Activated naive CD8-positive, alpha-beta T cell treated with anti-CD3 and anti-CD28 coated beads, Interleukin-2, amount 10 ng/mL, durations not matched to agents 7 days and 5 days (primary cell): ENCODE data around the gene ZNF554. TPM values are rescaled to one million over a fixed set of nuclear protein-coding genes. Genes with fewer than 3 reads are reported as not detected.

ENCODE experiments used
- ATAC-seq: fragments of 150-1000 bp; cut with Tn5 transposase; one replicate; pipeline ENCODE4 v1.10.0; 2021; ENCODE audit warnings: low read depth, moderate library complexity
- POLR2A ChIA-PET: fragments of 350-600 bp; sonication (Branson Sonifier 250); formaldehyde crosslinking; loops from one replicate; lab custom pipeline; 2021; ENCODE audit warnings: antibody characterized with exemption; lab: Charles Lee
- DNase-seq: peaks from one replicate; pipeline ENCODE4 v3.0.0; 2021
- H3K27ac Mint-ChIP-seq: one replicate; pipeline ENCODE4 v1.8.0; 2022; ENCODE audit warnings: mild to moderate bottlenecking, mixed read lengths
- H3K27me3 Mint-ChIP-seq: one replicate; pipeline ENCODE4 v1.8.0; 2022; ENCODE audit warnings: mild to moderate bottlenecking, moderate library complexity, mixed read lengths
- H3K36me3 Mint-ChIP-seq: one replicate; pipeline ENCODE4 v1.8.0; 2021; ENCODE audit warnings: mild to moderate bottlenecking, mixed read lengths
- H3K4me1 Mint-ChIP-seq: one replicate; pipeline ENCODE4 v1.8.0; 2021; ENCODE audit warnings: mixed read lengths
- H3K4me3 Mint-ChIP-seq: one replicate; pipeline ENCODE4 v1.8.0; 2022; ENCODE audit warnings: mild to moderate bottlenecking, moderate library complexity, mixed read lengths
- H3K9me3 Mint-ChIP-seq: one replicate; pipeline ENCODE4 v1.8.0; 2021; ENCODE audit warnings: mixed read lengths
- total RNA-seq, 2 experiments: library from RNA; stranded (reverse); gene quantifications; one replicate each; pipeline ENCODE4 v1.2.3, GENCODE V29; 2021

Gene ZNF554
- total RNA-seq, 2 experiments from 2014 or later, result 3.6 to 5.0 TPM

GRCh38 chr19:2795827-2796658, 23.6 kb upstream of the ZNF554 start:
- Mint-ChIP-seq H3K27ac (no peak overlapping the region), H3K27me3 (no peaks in the 10 kb centered on the region), H3K9me3 (no peaks in the 10 kb centered on the region), H3K4me3 (no peak overlapping the region), H3K36me3 (peaks cover 14% of the 10 kb centered on the region), H3K4me1 (no peaks in the 10 kb centered on the region)
- no peak for ATAC-seq
- POLR2A ChIA-PET, result no interaction called here
- no peak for DNase-seq

GRCh38 chr19:2796659-2797266, 22.9 kb upstream of the ZNF554 start:
- DNase-seq (no peak), ATAC-seq (no peak)
- Mint-ChIP-seq H3K4me1 (no peaks in the 10 kb centered on the region), H3K36me3 (peaks cover 14% of the 10 kb centered on the region), H3K4me3 (no peak overlapping the region), H3K27ac (no peak overlapping the region), H3K9me3 (no peaks in the 10 kb centered on the region), H3K27me3 (no peaks in the 10 kb centered on the region)
- POLR2A ChIA-PET, result no interaction called here

GRCh38 chr19:2797280-2797679, 22.4 kb upstream of the ZNF554 start:
- Mint-ChIP-seq H3K27ac (no peak overlapping the region), H3K27me3 (no peaks in the 10 kb centered on the region)
- POLR2A ChIA-PET, result no interaction called here

GRCh38 chr19:2798158-2798685, 21.4 kb upstream of the ZNF554 start:
- Mint-ChIP-seq H3K27me3 (no peaks in the 10 kb centered on the region), H3K27ac (no peak overlapping the region), H3K4me3 (no peak overlapping the region), H3K36me3 (peaks cover 11% of the 10 kb centered on the region), H3K9me3 (no peaks in the 10 kb centered on the region), H3K4me1 (peaks cover 2% of the 10 kb centered on the region)
- POLR2A ChIA-PET, result no interaction called here
- no peak for DNase-seq
- no peak for ATAC-seq

More at GRCh38 chr19:2797280-2797679, 22.4 kb upstream of the ZNF554 start:
- DNase-seq, result no peak
- ATAC-seq, result no peak
- Mint-ChIP-seq H3K4me1 (no peaks in the 10 kb centered on the region), H3K4me3 (no peak overlapping the region), H3K9me3 (no peaks in the 10 kb centered on the region), H3K36me3 (peaks cover 12% of the 10 kb centered on the region)

GRCh38 chr19:2798733-2799132, 20.9 kb upstream of the ZNF554 start:
- no peak overlapping the region for H3K4me3 Mint-ChIP-seq
- peaks cover 9% of the 10 kb centered on the region for H3K36me3 Mint-ChIP-seq
- no peak for ATAC-seq
- no peaks in the 10 kb centered on the region for H3K9me3 Mint-ChIP-seq
- no peaks in the 10 kb centered on the region for H3K27me3 Mint-ChIP-seq
- no peak for DNase-seq
- POLR2A ChIA-PET, result no interaction called here
- H3K4me1 Mint-ChIP-seq, result peaks cover 2% of the 10 kb centered on the region
- no peak overlapping the region for H3K27ac Mint-ChIP-seq

- ATAC-seq (no peak), DNase-seq (no peak)
- no peaks in the 10 kb centered on the region for H3K9me3 Mint-ChIP-seq
- POLR2A ChIA-PET, result no interaction called here
- H3K4me1 Mint-ChIP-seq, result peaks cover 2% of the 10 kb centered on the region
- H3K36me3 Mint-ChIP-seq, result peaks cover 8% of the 10 kb centered on the region
- H3K4me3 Mint-ChIP-seq, result no peak overlapping the region
- no peak overlapping the region for H3K27ac Mint-ChIP-seq
- no peaks in the 10 kb centered on the region for H3K27me3 Mint-ChIP-seq
These were observed 20.2 kb upstream of the ZNF554 start for GRCh38 chr19:2799273-2800020.

- Mint-ChIP-seq H3K27ac (no peak overlapping the region), H3K9me3 (no peaks in the 10 kb centered on the region), H3K36me3 (peaks cover 10% of the 10 kb centered on the region), H3K4me1 (peaks cover 2% of the 10 kb centered on the region), H3K4me3 (no peak overlapping the region), H3K27me3 (no peaks in the 10 kb centered on the region)
- DNase-seq (no peak), ATAC-seq (no peak)
- POLR2A ChIA-PET, result no interaction called here
These were observed 19.2 kb upstream of the ZNF554 start for GRCh38 chr19:2800506-2800905.

- no peaks in the 10 kb centered on the region for H3K9me3 Mint-ChIP-seq
- peaks cover 10% of the 10 kb centered on the region for H3K36me3 Mint-ChIP-seq
- ATAC-seq (no peak), DNase-seq (no peak)
- no peak overlapping the region for H3K27ac Mint-ChIP-seq
- no peaks in the 10 kb centered on the region for H3K27me3 Mint-ChIP-seq
- no peak overlapping the region for H3K4me3 Mint-ChIP-seq
- POLR2A ChIA-PET, result no interaction called here
- peaks cover 2% of the 10 kb centered on the region for H3K4me1 Mint-ChIP-seq
These were observed 16.8 kb upstream of the ZNF554 start for GRCh38 chr19:2802826-2803225.

GRCh38 chr19:2803486-2804155, 16.0 kb upstream of the ZNF554 start:
- Mint-ChIP-seq H3K27ac (no peak overlapping the region), H3K9me3 (no peaks in the 10 kb centered on the region), H3K4me1 (peaks cover 2% of the 10 kb centered on the region), H3K27me3 (no peaks in the 10 kb centered on the region), H3K4me3 (no peak overlapping the region), H3K36me3 (peaks cover 10% of the 10 kb centered on the region)
- no peak for ATAC-seq
- POLR2A ChIA-PET, result no interaction called here
- DNase-seq, result no peak

- Mint-ChIP-seq H3K27me3 (no peaks in the 10 kb centered on the region), H3K4me3 (no peak overlapping the region), H3K27ac (no peak overlapping the region), H3K4me1 (peaks cover 2% of the 10 kb centered on the region), H3K36me3 (peaks cover 10% of the 10 kb centered on the region), H3K9me3 (no peaks in the 10 kb centered on the region)
- ATAC-seq (no peak), DNase-seq (no peak)
- POLR2A ChIA-PET, result no interaction called here
These were observed 15.3 kb upstream of the ZNF554 start for GRCh38 chr19:2804156-2805004.

GRCh38 chr19:2805261-2805900, 14.3 kb upstream of the ZNF554 start:
- Mint-ChIP-seq H3K4me3 (no peak overlapping the region), H3K9me3 (no peaks in the 10 kb centered on the region), H3K36me3 (peaks cover 10% of the 10 kb centered on the region), H3K4me1 (peaks cover 2% of the 10 kb centered on the region), H3K27ac (no peak overlapping the region), H3K27me3 (no peaks in the 10 kb centered on the region)
- ATAC-seq, result no peak
- POLR2A ChIA-PET, result no interaction called here
- no peak for DNase-seq

- POLR2A ChIA-PET, result no interaction called here
- peaks cover 2% of the 10 kb centered on the region for H3K4me1 Mint-ChIP-seq
These were observed 13.5 kb upstream of the ZNF554 start for GRCh38 chr19:2805991-2806649.

More at GRCh38 chr19:2805991-2806649, 13.5 kb upstream of the ZNF554 start:
- Mint-ChIP-seq H3K36me3 (peaks cover 8% of the 10 kb centered on the region), H3K27me3 (no peaks in the 10 kb centered on the region), H3K4me3 (no peak overlapping the region), H3K9me3 (no peaks in the 10 kb centered on the region), H3K27ac (no peak overlapping the region)
- no peak for ATAC-seq
- no peak for DNase-seq
